Neural progenitor cell (in vitro differentiated cells): ENCODE results near the gene RASGRF1.

ENCODE experiments used
- EZH2 ChIP-seq: fragments of 200-600 bp; sonication (generic); IDR thresholded peaks from 2 replicates; pipeline ENCODE4 v1.6.1; 2017; ENCODE audit warnings: antibody characterized with exemption, mild to moderate bottlenecking, moderate library complexity
- EZH2phosphoT487 ChIP-seq: fragments of 200-600 bp; sonication (generic); IDR thresholded peaks from 2 replicates; pipeline ENCODE4 v1.6.1; 2017; ENCODE audit warnings: antibody characterized with exemption
- TF ChIP-seq, protein P1 (sequence below): fragments of 200-600 bp; sonication (generic); IDR thresholded peaks from 2 replicates; pipeline ENCODE4 v1.5.1; 2017; ENCODE audit warnings: antibody characterized with exemption, mild to moderate bottlenecking

DNA sequence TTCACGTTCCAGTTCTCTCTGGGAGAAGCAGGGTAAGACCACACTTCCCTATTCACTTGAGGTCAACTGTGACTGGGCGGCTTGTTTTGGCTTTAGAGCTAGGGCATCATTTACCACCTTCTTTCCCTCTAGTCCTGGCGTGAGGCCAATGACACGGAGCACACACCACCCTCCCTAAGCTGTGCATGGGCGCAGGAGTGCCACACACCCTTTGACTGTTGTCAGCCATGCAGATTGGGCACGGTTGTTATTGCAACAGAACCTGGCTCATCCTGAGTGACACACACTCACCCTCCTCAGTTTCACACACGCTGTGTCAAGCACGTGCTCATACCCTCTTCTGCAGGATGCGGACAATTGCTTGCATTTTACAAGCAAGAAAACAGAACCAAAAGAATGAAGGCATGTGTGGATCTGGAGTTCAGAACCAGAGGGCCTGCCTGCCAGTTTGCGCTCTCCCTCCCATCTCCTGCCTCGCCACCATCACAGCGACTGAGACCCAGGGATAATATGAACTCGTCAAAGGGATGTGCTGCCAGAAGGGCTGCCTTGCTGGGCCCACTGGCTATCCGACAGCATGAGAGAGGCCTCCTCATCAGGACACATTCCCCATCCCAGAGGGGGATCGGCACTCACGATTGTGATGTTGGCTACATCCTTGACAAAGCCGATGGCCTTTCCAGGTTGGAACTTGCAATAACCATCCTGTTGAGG is 163.3 kb downstream of the RASGRF1 start:
- no peak for TF ChIP-seq EZH2
- TF ChIP-seq, protein P1, sequence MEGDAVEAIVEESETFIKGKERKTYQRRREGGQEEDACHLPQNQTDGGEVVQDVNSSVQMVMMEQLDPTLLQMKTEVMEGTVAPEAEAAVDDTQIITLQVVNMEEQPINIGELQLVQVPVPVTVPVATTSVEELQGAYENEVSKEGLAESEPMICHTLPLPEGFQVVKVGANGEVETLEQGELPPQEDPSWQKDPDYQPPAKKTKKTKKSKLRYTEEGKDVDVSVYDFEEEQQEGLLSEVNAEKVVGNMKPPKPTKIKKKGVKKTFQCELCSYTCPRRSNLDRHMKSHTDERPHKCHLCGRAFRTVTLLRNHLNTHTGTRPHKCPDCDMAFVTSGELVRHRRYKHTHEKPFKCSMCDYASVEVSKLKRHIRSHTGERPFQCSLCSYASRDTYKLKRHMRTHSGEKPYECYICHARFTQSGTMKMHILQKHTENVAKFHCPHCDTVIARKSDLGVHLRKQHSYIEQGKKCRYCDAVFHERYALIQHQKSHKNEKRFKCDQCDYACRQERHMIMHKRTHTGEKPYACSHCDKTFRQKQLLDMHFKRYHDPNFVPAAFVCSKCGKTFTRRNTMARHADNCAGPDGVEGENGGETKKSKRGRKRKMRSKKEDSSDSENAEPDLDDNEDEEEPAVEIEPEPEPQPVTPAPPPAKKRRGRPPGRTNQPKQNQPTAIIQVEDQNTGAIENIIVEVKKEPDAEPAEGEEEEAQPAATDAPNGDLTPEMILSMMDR, result no peak
- no peak for TF ChIP-seq EZH2phosphoT487
